GM23338 (cell line): ENCODE measurements around the gene RAB20. TPM values are rescaled to one million over a fixed set of nuclear protein-coding genes. Genes with fewer than 3 reads are reported as not detected.

Experiments
- ATAC-seq: fragments of 200-7000 bp; cut with Tn5 transposase; 3 replicates; pipeline ENCODE4 v1.9.1; 2020
- DNase-seq: peaks from one replicate; pipeline ENCODE4 v3.0.0-alpha.2; 2015; ENCODE audit warnings: low spot score
- H2AFZ ChIP-seq: fragments of 200-600 bp; sonication (generic); 2 replicates; pipeline ENCODE4 v1.8.0; 2016; ENCODE audit warnings: antibody characterized with exemption, mild to moderate bottlenecking, moderate library complexity
- H3F3A ChIP-seq: fragments of 200-600 bp; sonication (generic); replicated peaks from 2 replicates; pipeline ENCODE4 v1.8.0; 2017; ENCODE audit warnings: antibody characterized with exemption, mixed run types, low read depth
- H3K27ac ChIP-seq: fragments of 200-600 bp; sonication (generic); 2 replicates; pipeline ENCODE4 v1.6.1; 2016; ENCODE audit warnings: low read depth
- H3K27me3 ChIP-seq: fragments of 200-600 bp; sonication (generic); 2 replicates; pipeline ENCODE4 v1.8.0; 2016; ENCODE audit warnings: mild to moderate bottlenecking, mixed run types, moderate library complexity; ENCODE audit not compliant: insufficient read depth
- H3K36me3 ChIP-seq: fragments of 200-600 bp; sonication (generic); 2 replicates; pipeline ENCODE4 v1.8.0; 2016; ENCODE audit warnings: mild to moderate bottlenecking; ENCODE audit not compliant: insufficient read depth
- H3K4me1 ChIP-seq: fragments of 200-600 bp; sonication (generic); 2 replicates; pipeline ENCODE4 v1.8.0; 2016; ENCODE audit warnings: mild to moderate bottlenecking, moderate library complexity; ENCODE audit not compliant: insufficient read depth
- H3K4me2 ChIP-seq: fragments of 200-600 bp; sonication (generic); 2 replicates; pipeline ENCODE4 v1.7.1; 2017; ENCODE audit warnings: mixed run types
- H3K4me3 ChIP-seq: fragments of 200-600 bp; sonication (generic); 2 replicates; pipeline ENCODE4 v1.6.1; 2016; ENCODE audit warnings: mixed run types
- H3K79me2 ChIP-seq: fragments of 200-600 bp; sonication (generic); replicated peaks from 2 replicates; pipeline ENCODE4 v1.8.0; 2017; ENCODE audit warnings: mild to moderate bottlenecking; ENCODE audit not compliant: insufficient read depth
- H3K9me2 ChIP-seq: fragments of 200-600 bp; sonication (generic); 2 replicates; pipeline ENCODE4 v1.8.0; 2017; ENCODE audit not compliant: insufficient read depth
- H4K20me1 ChIP-seq: fragments of 200-600 bp; sonication (generic); replicated peaks from 2 replicates; pipeline ENCODE4 v1.8.0; 2017; ENCODE audit warnings: mild to moderate bottlenecking; ENCODE audit not compliant: insufficient read depth
- H3K27ac Mint-ChIP-seq: 2 replicates; pipeline ENCODE4 v1.8.0; 2020; ENCODE audit warnings: inconsistent platforms, mild to moderate bottlenecking, moderate library complexity, mixed read lengths
- H3K27me3 Mint-ChIP-seq: 3 replicates; pipeline ENCODE4 v1.8.0; 2022; ENCODE audit warnings: low read depth, mild to moderate bottlenecking, moderate library complexity, mixed read lengths, inconsistent platforms; ENCODE audit not compliant: insufficient read depth, poor library complexity
- H3K36me3 Mint-ChIP-seq: 3 replicates; pipeline ENCODE4 v1.8.0; 2021; ENCODE audit warnings: low read depth, mild to moderate bottlenecking, inconsistent platforms, moderate library complexity, mixed read lengths
- H3K4me1 Mint-ChIP-seq: 3 replicates; pipeline ENCODE4 v1.8.0; 2020; ENCODE audit warnings: mild to moderate bottlenecking, inconsistent platforms, mixed read lengths
- H3K4me3 Mint-ChIP-seq: 3 replicates; pipeline ENCODE4 v1.8.0; 2021; ENCODE audit warnings: moderate library complexity, mild to moderate bottlenecking, inconsistent platforms, mixed read lengths
- H3K9me3 Mint-ChIP-seq: 3 replicates; pipeline ENCODE4 v1.8.0; 2020; ENCODE audit warnings: moderate library complexity, mild to moderate bottlenecking, inconsistent platforms, mixed read lengths
- CREB1 ChIP-seq: fragments of 250-450 bp; sonication (Bioruptor Pico); IDR thresholded peaks from 2 replicates; pipeline ENCODE4 v1.5.0; 2020; ENCODE audit warnings: low read depth, mild to moderate bottlenecking, moderate library complexity
- CTCF ChIP-seq, 2 experiments: fragments of 200-600 bp in 1 of 2; sonication (generic) in 1 of 2; conservative IDR thresholded peaks; 2 replicates each; pipeline versions ENCODE4 v1.5.1 to v1.6.1; 2016 to 2017; ENCODE audit warnings: antibody characterized with exemption in 2 of 2, low read depth in 2 of 2, mild to moderate bottlenecking in 2 of 2, moderate library complexity in 1 of 2
- ETS1 ChIP-seq: IDR thresholded peaks from 2 replicates; pipeline ENCODE4 v1.6.1; 2016; ENCODE audit warnings: antibody characterized with exemption
- EZH2 ChIP-seq: fragments of 200-600 bp; sonication (generic); IDR thresholded peaks from one replicate; pipeline ENCODE4 v1.8.0; 2017; ENCODE audit warnings: antibody characterized with exemption, mild to moderate bottlenecking, low read depth; ENCODE audit not compliant: unreplicated experiment
- EZH2phosphoT487 ChIP-seq: fragments of 200-600 bp; sonication (generic); IDR thresholded peaks from one replicate; pipeline ENCODE4 v1.8.1; 2018; ENCODE audit warnings: antibody characterized with exemption; ENCODE audit not compliant: unreplicated experiment
- JUNB ChIP-seq: IDR thresholded peaks from one replicate; pipeline ENCODE4 v1.6.1; 2016; ENCODE audit warnings: antibody characterized with exemption; ENCODE audit not compliant: unreplicated experiment
- NANOG ChIP-seq: IDR thresholded peaks from 2 replicates; pipeline ENCODE4 v1.6.1; 2016; ENCODE audit warnings: antibody characterized with exemption, borderline replicate concordance
- POLR2AphosphoS5 ChIP-seq: IDR thresholded peaks from 2 replicates; pipeline ENCODE4 v1.6.1; 2016; ENCODE audit warnings: antibody characterized with exemption, low read depth
- REST ChIP-seq: IDR thresholded peaks from one replicate; pipeline ENCODE4 v1.6.1; 2018; ENCODE audit warnings: antibody characterized with exemption; ENCODE audit not compliant: unreplicated experiment
- STAT1 ChIP-seq: IDR thresholded peaks from one replicate; pipeline ENCODE4 v1.6.1; 2016; ENCODE audit warnings: antibody characterized with exemption; ENCODE audit not compliant: unreplicated experiment
- ZNF114 ChIP-seq: fragments of 250-450 bp; sonication (Bioruptor Pico); IDR thresholded peaks from 2 replicates; pipeline ENCODE4 v1.5.0; 2020; ENCODE audit warnings: mild to moderate bottlenecking, moderate library complexity
- ZNF331 ChIP-seq: fragments of 250-450 bp; sonication (Bioruptor Pico); IDR thresholded peaks from 2 replicates; pipeline ENCODE4 v1.5.0; 2020; ENCODE audit warnings: low read depth, mild to moderate bottlenecking, moderate library complexity
- ZNF462 ChIP-seq: fragments of 250-450 bp; sonication (Bioruptor Pico); IDR thresholded peaks from 2 replicates; pipeline ENCODE4 v1.5.0; 2020; ENCODE audit warnings: mild to moderate bottlenecking, moderate library complexity
- polyA plus RNA-seq: library from polyadenylated mRNA; unstranded; fragments of >200 nt; fragmentation: Nextera tagmentation; extraction: Ambion mirVana; gene quantifications from 2 replicates; pipeline ENCODE4 v1.2.1, GENCODE V29; 2016
- total RNA-seq: library from RNA; depleted of rRNA; stranded (reverse); fragments of >200 nt; shearing (Covaris generic); gene quantifications from 2 replicates; pipeline ENCODE4 v1.2.3, GENCODE V29; 2014

RAB20 gene
- total and polyA plus RNA-seq, 2 experiments from 2014 or later, result 12.3 to 26.6 TPM

- DNase-seq (no peak), ATAC-seq (no peak)
- H3K27me3 Mint-ChIP-seq, result peaks cover 18% of the 10 kb centered on the region
- peaks cover 25% of the 10 kb centered on the region for H3K4me1 Mint-ChIP-seq
- H3K36me3 Mint-ChIP-seq, result peaks cover 11% of the 10 kb centered on the region
- Histone ChIP-seq H3F3A (peaks cover 6% of the 10 kb centered on the region; the same call in 1 of the 2 replicates), H3K4me2 (no peak overlapping the region), H3K9me2 (no peaks in the 10 kb centered on the region), H3K4me3 (no peak overlapping the region), H3K27ac (no peak overlapping the region), H3K36me3 (peaks cover 4% of the 10 kb centered on the region; the same call in 1 of the 2 replicates), H3K79me2 (peaks cover 88% of the 10 kb centered on the region), H3K4me1 (peaks cover 15% of the 10 kb centered on the region), H3K27me3 (no peaks in the 10 kb centered on the region), H4K20me1 (peaks cover 17% of the 10 kb centered on the region), H2AFZ (no peak overlapping the region)
- peaks cover 3% of the 10 kb centered on the region; the same call in 1 of the 3 replicates for H3K9me3 Mint-ChIP-seq
- TF ChIP-seq ZNF331 (CRISPR knock-in tag) (no peak), REST (no peak), NANOG (no peak), POLR2AphosphoS5 (no peak), CTCF (conservative IDR thresholded peaks at IDR 0.05; ENCODE audit: low read depth in 2 of 2) (no peak), EZH2phosphoT487 (no peak), CREB1 (CRISPR knock-in tag) (no peak), ZNF114 (CRISPR knock-in tag) (no peak), STAT1 (no peak), EZH2 (no peak), ETS1 (no peak), JUNB (no peak), ZNF462 (CRISPR knock-in tag) (no peak)
- H3K4me3 Mint-ChIP-seq, result no peak overlapping the region
- no peak overlapping the region for H3K27ac Mint-ChIP-seq
Observed at GRCh38 chr13:110555601-110556223, 5.8 kb downstream of the RAB20 start.
